ENCODE data around the gene SLC5A1. TPM values are rescaled to one million over a fixed set of nuclear protein-coding genes. Genes with fewer than 3 reads are reported as not detected.
A peak's percentile ranks its signal among the peaks of the same experiment; 100 is the strongest.

Gene SLC5A1
- total RNA-seq, 8 experiments from 2014 or later = under 0.01 to 0.19 (median 0.11) TPM; not detected in 2

GRCh38 chr22:32052936-32053791 lies 10.1 kb downstream of the SLC5A1 start:
- Histone ChIP-seq H3K4me3 (no peak overlapping the region), H3K27ac (no peak overlapping the region), H3K4me1 (replicated peaks in 1 of 2) (no peaks in the 10 kb centered on the region)
- in situ Hi-C loops (cut with MboI; ENCODE audit: low pct_unique_long_range_greater_than_20kb in 2 of 9, low sequenced_read_pairs in 9 of 9, unreplicated experiment in 9 of 9) = no loop called here
- 33 to 87% (median 61%) methylated on average over 1 to 5 of the region's 5 CpGs; no CpG with 5 or more reads in 1 of the 10 experiments for WGBS, 10 experiments
- no peak for ATAC-seq (replicated peaks in 6 of 8)

- H3K27ac ChIP-seq = no peak overlapping the region
- ATAC-seq (replicated peaks in 6 of 8) = no peak
- no peak overlapping the region for H3K4me3 ChIP-seq
- 29 to 100% (median 68%) methylated on average over 1 to 2 of the region's 2 CpGs; no CpG with 5 or more reads in 1 of the 10 experiments for WGBS, 10 experiments
- H3K4me1 ChIP-seq (replicated peaks in 1 of 2) = no peaks in the 10 kb centered on the region
- in situ Hi-C loops (cut with MboI; ENCODE audit: low pct_unique_long_range_greater_than_20kb in 2 of 9, low sequenced_read_pairs in 9 of 9, unreplicated experiment in 9 of 9) = no loop called here
Observed at GRCh38 chr22:32055069-32055468, 12.0 kb downstream of the SLC5A1 start.

GRCh38 chr22:32058656-32059260 lies 15.7 kb downstream of the SLC5A1 start:
- in situ Hi-C loops (cut with MboI; ENCODE audit: low pct_unique_long_range_greater_than_20kb in 2 of 9, low sequenced_read_pairs in 9 of 9, unreplicated experiment in 9 of 9) = no loop called here
- Histone ChIP-seq H3K4me1 (replicated peaks in 1 of 2) (no peaks in the 10 kb centered on the region), H3K27ac (no peak overlapping the region), H3K4me3 (no peak overlapping the region)
- ATAC-seq (replicated peaks in 6 of 8) = peak in 4 of 8 experiments; percentile 35 to 76 (median 63)
- WGBS, 10 experiments = 12 to 100% (median 75%) methylated on average over 1 to 3 of the region's 3 CpGs; no CpG with 5 or more reads in 3 of the 10 experiments

- Histone ChIP-seq H3K4me3 (no peak overlapping the region), H3K4me1 (replicated peaks in 1 of 2) (no peaks in the 10 kb centered on the region), H3K27ac (no peak overlapping the region)
- in situ Hi-C loops (cut with MboI; ENCODE audit: low pct_unique_long_range_greater_than_20kb in 2 of 9, low sequenced_read_pairs in 9 of 9, unreplicated experiment in 9 of 9) = no loop called here
- no peak for ATAC-seq (replicated peaks in 6 of 8)
- 11 to 83% (median 71%) methylated on average over 1 to 4 of the region's 4 CpGs; no CpG with 5 or more reads in 5 of the 10 experiments for WGBS, 10 experiments
Observed at GRCh38 chr22:32059426-32059825, 16.4 kb downstream of the SLC5A1 start.

GRCh38 chr22:32063701-32064100 lies 20.6 kb downstream of the SLC5A1 start:
- Histone ChIP-seq H3K4me1 (replicated peaks in 1 of 2) (no peaks in the 10 kb centered on the region), H3K4me3 (no peak overlapping the region), H3K27ac (no peak overlapping the region)
- no peak for ATAC-seq (replicated peaks in 6 of 8)
- in situ Hi-C loops (cut with MboI; ENCODE audit: low pct_unique_long_range_greater_than_20kb in 2 of 9, low sequenced_read_pairs in 9 of 9, unreplicated experiment in 9 of 9) = no loop called here
- WGBS, 10 experiments = 0 to 86% (median 43%) methylated on average over 1 to 2 of the region's 2 CpGs; no CpG with 5 or more reads in 4 of the 10 experiments

GRCh38 chr22:32066820-32067219 lies 23.8 kb downstream of the SLC5A1 start:
- in situ Hi-C loops (cut with MboI; ENCODE audit: low pct_unique_long_range_greater_than_20kb in 2 of 9, low sequenced_read_pairs in 9 of 9, unreplicated experiment in 9 of 9) = no loop called here
- ATAC-seq (replicated peaks in 6 of 8) = no peak
- Histone ChIP-seq H3K4me1 (replicated peaks in 1 of 2) (no peaks in the 10 kb centered on the region), H3K4me3 (no peak overlapping the region), H3K27ac (no peak overlapping the region)
- WGBS, 10 experiments = 0 to 83% (median 20%) methylated on average over 1 to 2 of the region's 3 CpGs; no CpG with 5 or more reads in 5 of the 10 experiments

GRCh38 chr22:32067613-32068012 lies 24.6 kb downstream of the SLC5A1 start:
- in situ Hi-C loops (cut with MboI; ENCODE audit: low pct_unique_long_range_greater_than_20kb in 2 of 9, low sequenced_read_pairs in 9 of 9, unreplicated experiment in 9 of 9) = no loop called here
- H3K4me3 ChIP-seq = no peak overlapping the region
- no peak for ATAC-seq (replicated peaks in 6 of 8)
- H3K27ac ChIP-seq = no peak overlapping the region
- WGBS, 10 experiments = 0 to 33% (median 18%) methylated on average over 1 to 2 of the region's 2 CpGs; no CpG with 5 or more reads in 4 of the 10 experiments
- H3K4me1 ChIP-seq (replicated peaks in 1 of 2) = no peaks in the 10 kb centered on the region

GRCh38 chr22:32069579-32070372 lies 26.7 kb downstream of the SLC5A1 start:
- no peak overlapping the region for H3K27ac ChIP-seq
- WGBS, 10 experiments = 17 to 71% (median 57%) methylated on average over 1 of the region's 4 CpGs; no CpG with 5 or more reads in 7 of the 10 experiments
- in situ Hi-C loops (cut with MboI; ENCODE audit: low pct_unique_long_range_greater_than_20kb in 2 of 9, low sequenced_read_pairs in 9 of 9, unreplicated experiment in 9 of 9) = no loop called here
- no peak overlapping the region for H3K4me3 ChIP-seq
- ATAC-seq (replicated peaks in 6 of 8) = no peak
- H3K4me1 ChIP-seq (replicated peaks in 1 of 2) = no peaks in the 10 kb centered on the region

- WGBS, 10 experiments = 60 to 100% (median 73%) methylated on average over 1 to 7 of the region's 7 CpGs; no CpG with 5 or more reads in 1 of the 10 experiments
- in situ Hi-C loops (cut with MboI; ENCODE audit: low pct_unique_long_range_greater_than_20kb in 2 of 9, low sequenced_read_pairs in 9 of 9, unreplicated experiment in 9 of 9) = no loop called here
- Histone ChIP-seq H3K4me1 (replicated peaks in 1 of 2) (no peaks in the 10 kb centered on the region), H3K27ac (no peak overlapping the region), H3K4me3 (no peak overlapping the region)
- ATAC-seq (replicated peaks in 6 of 8) = no peak
Observed at GRCh38 chr22:32073262-32073661, 30.2 kb downstream of the SLC5A1 start.

GRCh38 chr22:32073823-32074380 lies 30.8 kb downstream of the SLC5A1 start:
- Histone ChIP-seq H3K4me1 (replicated peaks in 1 of 2) (no peaks in the 10 kb centered on the region), H3K4me3 (no peak overlapping the region), H3K27ac (no peak overlapping the region)
- in situ Hi-C loops (cut with MboI; ENCODE audit: low pct_unique_long_range_greater_than_20kb in 2 of 9, low sequenced_read_pairs in 9 of 9, unreplicated experiment in 9 of 9) = no loop called here
- 7 to 89% (median 80%) methylated on average over 1 to 5 of the region's 5 CpGs; no CpG with 5 or more reads in 4 of the 10 experiments for WGBS, 10 experiments
- no peak for ATAC-seq (replicated peaks in 6 of 8)

GRCh38 chr22:32075997-32076760 lies 33.1 kb downstream of the SLC5A1 start:
- in situ Hi-C loops (cut with MboI; ENCODE audit: low pct_unique_long_range_greater_than_20kb in 2 of 9, low sequenced_read_pairs in 9 of 9, unreplicated experiment in 9 of 9) = loop anchor here in 1 of 9 experiments (25.0 kb wide), 1 partner anchor 89 kb away; no protein-coding TSS in a partner anchor
- Histone ChIP-seq H3K4me1 (replicated peaks in 1 of 2) (no peaks in the 10 kb centered on the region), H3K27ac (no peak overlapping the region), H3K4me3 (no peak overlapping the region)
- WGBS, 10 experiments = 8 to 89% (median 59%) methylated on average over 3 to 8 of the region's 10 CpGs; no CpG with 5 or more reads in 2 of the 10 experiments
- ATAC-seq (replicated peaks in 6 of 8) = peak in 2 of 8 experiments; percentile 29 to 58

- H3K27ac ChIP-seq = no peak overlapping the region
- in situ Hi-C loops (cut with MboI; ENCODE audit: low pct_unique_long_range_greater_than_20kb in 2 of 9, low sequenced_read_pairs in 9 of 9, unreplicated experiment in 9 of 9) = loop anchor here in 1 of 9 experiments (25.0 kb wide), 1 partner anchor 89 kb away; no protein-coding TSS in a partner anchor
- no peaks in the 10 kb centered on the region for H3K4me1 ChIP-seq (replicated peaks in 1 of 2)
- peak in 1 of 8 experiments; percentile 17 for ATAC-seq (replicated peaks in 6 of 8)
- WGBS, 10 experiments = 0 to 58% (median 24%) methylated on average over 1 to 6 of the region's 6 CpGs; no CpG with 5 or more reads in 2 of the 10 experiments
- no peak overlapping the region for H3K4me3 ChIP-seq
Observed at GRCh38 chr22:32076761-32077084, 33.7 kb downstream of the SLC5A1 start.
